NCI-H1092 treated with DMSO at 0.1 percent for 48 hours (cell line): ENCODE results near the gene CDK14.

ENCODE experiments used
- DNase-seq: peaks from one replicate; lab custom pipeline; 2025; lab: John Stamatoyannopoulos, UW

Gene CDK14

GRCh38 chr7:91206361-91206960, 610.3 kb downstream of the CDK14 start:
- DNase-seq = no peak

- DNase-seq = no peak
Measured at GRCh38 chr7:91212582-91212981, 616.5 kb downstream of the CDK14 start.

- no peak for DNase-seq
Measured at GRCh38 chr7:91226411-91226810, 630.3 kb downstream of the CDK14 start.

DNA sequence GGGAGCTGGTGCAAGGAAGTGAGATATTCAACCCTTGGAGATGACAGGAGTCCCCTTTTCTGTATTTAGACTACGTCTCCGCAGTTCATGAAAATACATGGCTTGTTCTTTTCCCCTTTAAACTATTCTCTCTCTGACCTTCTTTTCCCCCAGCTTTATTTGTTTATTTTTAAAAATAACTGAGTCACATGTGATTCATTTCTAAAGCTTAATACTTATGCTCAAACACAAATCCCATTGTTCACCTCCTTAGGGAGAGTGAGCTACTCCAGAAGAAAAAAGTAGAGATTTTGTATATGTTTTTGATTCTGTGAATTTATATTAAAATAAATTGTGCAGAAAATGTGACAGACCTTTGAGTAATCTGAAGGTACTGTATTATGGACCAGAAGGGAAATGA, 632.2 kb downstream of the CDK14 start:
- DNase-seq = no peak

DNA sequence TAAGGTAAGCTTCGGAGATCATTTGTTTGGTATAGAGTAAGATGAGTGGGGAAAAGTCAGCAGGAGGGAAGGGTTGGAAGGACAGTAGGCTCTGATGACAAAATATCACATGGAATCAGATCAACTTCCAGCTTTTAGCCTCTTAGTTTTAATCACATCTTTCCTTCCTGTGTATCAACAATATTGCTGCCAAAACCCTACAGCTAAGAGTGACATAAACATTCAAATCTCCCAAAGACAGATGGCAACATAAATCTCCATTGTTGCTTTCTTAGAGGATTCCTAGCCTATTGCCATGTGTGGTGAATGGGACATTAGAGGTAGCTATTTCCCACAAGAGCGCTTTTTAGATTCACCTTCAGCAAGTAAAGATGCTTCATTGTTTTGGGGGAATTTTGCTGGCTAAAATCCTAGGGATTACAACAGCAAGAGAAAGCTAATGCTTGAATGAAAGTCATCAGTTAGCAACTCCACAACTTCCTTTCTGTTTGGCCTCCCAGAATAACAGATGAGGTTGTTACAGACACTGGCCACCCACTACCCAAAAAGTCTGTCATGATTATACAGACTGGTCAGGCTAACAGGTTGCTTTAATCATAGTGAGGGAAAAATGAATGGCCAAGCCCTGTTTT, 632.9 kb downstream of the CDK14 start:
- no peak for DNase-seq

DNA sequence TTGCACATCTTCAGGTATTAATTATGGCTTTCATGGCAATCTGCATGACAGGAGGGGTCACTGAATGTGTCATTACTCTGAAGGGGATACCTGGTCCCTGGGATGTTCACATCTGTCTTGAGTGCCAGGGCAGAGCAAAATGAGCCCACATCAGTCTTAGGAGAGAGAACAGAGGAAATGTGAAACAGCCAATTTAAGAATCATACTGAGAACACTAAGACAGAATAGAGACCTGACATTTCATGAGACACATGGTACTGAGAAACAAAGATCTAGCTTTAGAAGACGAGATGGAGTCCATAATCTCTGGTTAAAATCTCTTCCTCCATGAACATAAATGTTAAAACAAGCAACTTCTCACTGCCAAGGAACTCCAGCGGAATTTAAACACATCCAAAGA, 634.0 kb downstream of the CDK14 start:
- no peak for DNase-seq

GRCh38 chr7:91230503-91230902, 634.4 kb downstream of the CDK14 start:
- DNase-seq = no peak

GRCh38 chr7:91233212-91233611, 637.1 kb downstream of the CDK14 start:
- no peak for DNase-seq

- no peak for DNase-seq
Measured at GRCh38 chr7:91235211-91235832, 639.2 kb downstream of the CDK14 start.

- no peak for DNase-seq
Measured at GRCh38 chr7:91239171-91239604, 643.1 kb downstream of the CDK14 start.

- DNase-seq = no peak
Measured at GRCh38 chr7:91239772-91240171, 643.7 kb downstream of the CDK14 start.

DNA sequence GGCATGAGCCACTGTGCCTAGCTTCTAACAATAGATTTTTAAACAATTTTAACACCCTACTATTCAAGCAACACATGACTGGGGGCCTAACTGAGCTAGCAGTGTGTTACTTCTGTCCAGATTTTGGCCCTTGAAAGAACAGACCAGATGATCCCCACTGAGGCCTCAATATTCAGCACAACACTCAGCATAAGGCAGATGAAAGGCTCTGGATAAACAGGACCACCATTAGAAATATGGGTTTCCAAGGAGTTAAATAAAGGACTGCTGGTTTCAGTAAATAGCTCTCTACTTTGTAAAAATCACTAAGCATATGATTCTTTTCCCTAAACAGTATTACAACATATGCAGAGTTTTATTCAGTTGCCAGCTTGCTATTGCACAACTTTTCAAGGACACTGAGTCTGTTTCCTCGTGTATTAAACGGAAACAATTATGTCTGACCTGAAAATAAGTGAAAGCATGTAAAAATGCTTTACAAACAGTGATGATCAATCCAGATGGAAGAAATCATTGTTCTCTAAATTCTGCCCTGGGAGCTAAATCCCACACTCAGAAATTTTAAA, 644.3 kb downstream of the CDK14 start:
- DNase-seq = no peak

GRCh38 chr7:91242097-91242844, 646.1 kb downstream of the CDK14 start:
- no peak for DNase-seq

GRCh38 chr7:91243591-91244301, 647.6 kb downstream of the CDK14 start:
- DNase-seq = no peak

DNA sequence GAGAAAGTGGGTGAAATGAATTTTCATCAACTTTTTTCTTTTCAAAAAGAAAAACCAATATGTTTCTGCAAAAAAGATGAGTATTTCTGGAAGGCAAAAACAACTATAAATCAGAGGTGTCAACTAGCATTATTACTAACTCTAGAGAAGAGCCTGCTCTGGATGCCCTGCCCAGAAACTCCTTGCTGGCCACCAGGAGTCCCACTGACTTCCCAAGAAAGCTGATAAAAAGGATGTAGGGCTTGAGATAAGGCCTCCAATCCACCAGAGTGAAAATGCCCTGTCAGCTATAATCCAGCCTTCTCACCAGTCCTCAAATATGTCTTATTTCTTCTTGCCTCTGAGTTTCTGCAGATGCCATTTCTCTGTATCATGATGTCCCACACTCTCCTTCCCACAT, 651.4 kb downstream of the CDK14 start:
- DNase-seq = no peak

DNA sequence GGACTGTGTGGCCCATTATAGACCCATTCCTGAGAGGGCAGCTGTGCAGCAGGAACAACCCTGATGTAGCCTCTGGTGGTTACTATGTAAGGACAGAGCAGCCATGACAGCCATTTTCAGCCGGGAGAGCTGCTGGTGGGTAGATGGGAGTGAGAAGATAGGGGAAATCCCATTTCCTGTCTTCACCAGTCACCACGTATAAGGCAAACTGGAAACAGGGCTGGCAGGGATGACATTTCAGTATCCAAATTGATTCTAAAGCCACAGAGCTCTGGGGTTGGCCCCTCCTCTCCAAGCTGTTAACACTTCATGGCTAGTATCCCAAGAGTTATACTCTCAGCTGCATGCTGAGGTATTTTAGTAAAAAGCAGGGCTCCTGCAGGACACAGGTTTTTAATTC, 652.9 kb downstream of the CDK14 start:
- no peak for DNase-seq

DNA sequence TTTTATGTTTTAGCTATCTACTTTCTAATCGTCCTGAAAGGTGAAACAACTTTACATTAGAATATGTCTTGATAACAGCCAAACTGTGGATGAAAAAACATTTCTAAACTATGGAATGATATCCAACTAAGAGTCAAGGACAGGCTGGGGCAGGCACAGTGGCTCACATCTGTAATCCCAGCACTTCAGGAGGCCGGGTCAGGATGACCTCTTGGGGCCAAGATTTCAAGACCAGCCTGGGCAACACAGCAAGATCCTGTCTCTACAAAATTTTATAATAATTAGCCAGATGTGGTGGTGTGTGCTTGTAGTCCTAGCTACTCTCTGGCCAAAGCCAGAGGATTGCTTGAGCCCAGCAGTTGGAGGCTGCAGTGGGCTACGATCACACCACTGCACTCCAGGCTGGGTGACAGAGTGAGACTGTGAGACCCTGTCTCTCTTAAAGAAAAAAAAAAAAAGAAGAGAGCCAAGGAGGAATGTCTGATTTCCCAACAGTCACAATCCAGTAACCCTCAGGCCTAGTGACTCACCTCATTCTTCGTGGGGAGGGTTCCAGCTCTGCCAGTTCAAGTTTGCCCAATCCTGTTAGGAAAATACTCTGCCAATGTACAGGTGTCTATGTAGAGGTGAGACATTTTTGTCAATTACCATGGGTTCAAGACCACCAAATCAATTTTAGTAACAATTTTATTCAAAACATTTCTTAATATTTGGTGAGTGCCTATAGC, 653.5 kb downstream of the CDK14 start:
- DNase-seq = no peak

- no peak for DNase-seq
Measured at GRCh38 chr7:91250706-91251105, 654.6 kb downstream of the CDK14 start.

DNA sequence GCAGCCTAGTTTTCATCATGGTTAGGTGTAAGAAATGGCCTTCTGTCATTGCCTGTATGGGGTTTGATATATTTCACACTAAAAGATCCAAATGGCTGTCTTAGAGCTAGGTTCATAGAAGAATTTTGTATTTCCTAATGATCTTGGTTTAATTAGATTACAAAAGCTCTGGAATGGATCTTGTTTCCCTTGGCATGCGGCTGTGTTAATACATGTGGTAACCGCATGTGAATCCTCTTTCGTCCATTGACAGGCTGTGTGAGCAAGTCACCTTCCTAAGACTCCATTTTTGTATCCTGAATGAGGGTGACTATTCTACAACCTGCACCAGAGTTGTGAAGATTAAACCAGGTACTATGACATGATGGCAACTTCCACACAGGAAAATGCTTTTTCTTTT, 655.8 kb downstream of the CDK14 start:
- no peak for DNase-seq
